HPDE6-E6E7 (cell line): ENCODE results near the gene GADL1.
A peak's percentile ranks its signal among the peaks of the same experiment; 100 is the strongest.

Experiments used
- DNase-seq: peaks from one replicate; pipeline ENCODE4 v3.0.0; 2011; ENCODE audit warnings: missing footprints; ENCODE audit errors: extremely low spot score

The GADL1 gene, protein sequence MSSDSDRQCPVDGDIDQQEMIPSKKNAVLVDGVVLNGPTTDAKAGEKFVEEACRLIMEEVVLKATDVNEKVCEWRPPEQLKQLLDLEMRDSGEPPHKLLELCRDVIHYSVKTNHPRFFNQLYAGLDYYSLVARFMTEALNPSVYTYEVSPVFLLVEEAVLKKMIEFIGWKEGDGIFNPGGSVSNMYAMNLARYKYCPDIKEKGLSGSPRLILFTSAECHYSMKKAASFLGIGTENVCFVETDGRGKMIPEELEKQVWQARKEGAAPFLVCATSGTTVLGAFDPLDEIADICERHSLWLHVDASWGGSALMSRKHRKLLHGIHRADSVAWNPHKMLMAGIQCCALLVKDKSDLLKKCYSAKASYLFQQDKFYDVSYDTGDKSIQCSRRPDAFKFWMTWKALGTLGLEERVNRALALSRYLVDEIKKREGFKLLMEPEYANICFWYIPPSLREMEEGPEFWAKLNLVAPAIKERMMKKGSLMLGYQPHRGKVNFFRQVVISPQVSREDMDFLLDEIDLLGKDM

GRCh38 chr3:30894521-30895251 is at the start of gene GADL1:
GADL1 (minus strand) TSS chr3:30894661; CDS start chr3:30894614, 47 bp downstream.
- DNase-seq, result peak; percentile 1

GRCh38 chr3:30944124-30944523 is 49.7 kb upstream of the GADL1 start:
- no peak for DNase-seq

DNA sequence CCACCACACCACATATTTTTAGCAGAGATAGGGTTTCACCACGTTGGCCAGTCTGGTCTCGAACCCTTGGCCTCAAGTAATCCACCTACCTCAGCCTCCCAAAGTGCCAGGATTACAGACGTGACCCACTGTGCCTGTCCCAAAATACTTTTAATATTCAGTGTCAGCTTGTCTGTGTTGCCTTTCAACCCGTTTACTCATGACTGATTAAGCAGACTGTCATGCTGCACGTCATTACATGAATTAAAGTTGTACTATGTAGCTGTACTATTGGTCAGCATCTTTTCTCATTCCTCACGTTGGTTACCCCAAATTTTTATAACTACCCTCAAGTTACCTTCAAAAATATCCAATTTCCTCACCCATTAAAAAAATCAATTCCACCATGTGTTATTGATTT is 48.7 kb upstream of the GADL1 start:
- DNase-seq, result peak; percentile 1

GRCh38 chr3:30941342-30941741 is 46.9 kb upstream of the GADL1 start:
- no peak for DNase-seq

GRCh38 chr3:30940740-30941139 is 46.3 kb upstream of the GADL1 start:
- no peak for DNase-seq

- peak; percentile 0 for DNase-seq
These were observed 39.7 kb upstream of the GADL1 start for GRCh38 chr3:30934208-30934550.

DNA sequence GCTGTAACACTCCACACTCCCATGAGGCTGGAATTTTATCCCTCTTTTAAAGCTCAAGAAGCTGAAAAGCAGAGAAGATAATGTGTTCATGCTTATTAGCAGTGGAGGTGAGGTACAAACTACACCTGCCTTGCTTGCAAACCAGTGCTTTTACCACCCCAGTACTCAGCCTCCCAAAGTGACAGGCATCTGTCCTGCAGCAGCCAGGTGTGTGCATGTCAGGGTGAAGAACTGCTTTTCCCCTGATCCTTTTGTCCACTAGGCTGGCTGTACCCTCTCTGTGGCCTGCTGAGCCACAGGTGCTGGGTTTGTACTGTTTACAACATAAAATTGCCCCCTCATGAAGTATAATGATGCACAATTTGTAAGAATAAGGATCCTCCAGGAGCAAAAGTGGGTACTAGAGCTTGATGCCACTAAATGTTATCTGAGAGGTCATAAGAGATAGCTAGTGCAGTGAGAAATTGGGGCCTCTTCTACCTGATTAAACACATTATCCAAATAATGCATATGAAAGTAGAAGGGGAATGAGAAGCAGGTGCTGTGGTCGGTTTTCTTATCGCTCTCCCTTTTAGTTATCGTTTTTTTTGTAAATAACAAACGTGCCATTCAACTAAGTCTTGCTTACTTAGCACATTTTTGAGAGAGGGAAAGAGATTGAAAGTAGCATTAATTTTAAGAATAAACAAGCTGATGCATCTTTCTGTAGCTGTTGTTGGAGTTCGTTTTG is 39.2 kb upstream of the GADL1 start:
- no peak for DNase-seq

DNA sequence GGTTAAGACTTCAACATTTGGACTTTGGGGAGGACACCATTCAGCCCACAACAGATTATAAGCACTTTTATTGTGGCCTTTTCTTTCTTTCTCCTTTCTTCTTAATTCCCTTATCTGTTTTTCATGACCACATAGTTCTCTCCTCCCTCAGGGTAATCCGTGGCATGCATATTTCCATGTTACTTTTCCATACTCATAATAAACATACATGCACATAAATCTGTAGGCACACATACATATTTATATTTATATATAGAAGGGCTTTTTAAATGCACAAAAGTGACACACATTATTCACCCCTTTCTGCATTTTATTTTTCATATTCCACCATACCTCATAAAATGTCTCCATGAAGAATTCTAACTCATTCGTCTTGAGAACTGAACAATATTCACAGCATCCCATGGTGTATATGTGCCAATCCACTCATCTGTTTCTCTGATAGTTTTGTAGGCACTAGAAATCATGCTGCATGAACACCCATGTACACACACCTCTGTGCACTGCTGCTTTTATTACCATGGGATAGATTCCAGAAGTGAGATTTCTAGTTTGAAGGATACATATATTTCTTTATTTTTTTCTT is 38.1 kb upstream of the GADL1 start:
- no peak for DNase-seq

DNA sequence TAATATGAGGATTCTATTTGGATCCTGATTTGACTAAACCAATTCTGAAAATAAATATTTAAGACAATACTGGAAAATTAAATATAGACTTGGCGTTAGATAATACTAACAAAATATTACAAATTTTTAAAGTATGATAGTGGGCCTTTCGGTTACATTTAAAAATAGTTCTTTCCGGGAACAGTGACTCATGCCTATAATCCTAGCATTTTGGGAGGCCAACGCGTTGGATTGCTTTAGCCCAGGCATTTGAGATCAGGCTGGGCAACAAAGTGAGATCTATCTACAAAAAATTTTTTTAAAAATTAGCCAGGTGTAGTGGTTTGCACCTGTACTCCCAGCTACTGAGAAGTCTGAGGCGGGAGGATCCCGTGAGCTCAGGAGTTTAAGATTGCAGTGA is 30.3 kb upstream of the GADL1 start:
- no peak for DNase-seq

GRCh38 chr3:30919564-30919963 is 25.1 kb upstream of the GADL1 start:
- DNase-seq, result no peak

DNA sequence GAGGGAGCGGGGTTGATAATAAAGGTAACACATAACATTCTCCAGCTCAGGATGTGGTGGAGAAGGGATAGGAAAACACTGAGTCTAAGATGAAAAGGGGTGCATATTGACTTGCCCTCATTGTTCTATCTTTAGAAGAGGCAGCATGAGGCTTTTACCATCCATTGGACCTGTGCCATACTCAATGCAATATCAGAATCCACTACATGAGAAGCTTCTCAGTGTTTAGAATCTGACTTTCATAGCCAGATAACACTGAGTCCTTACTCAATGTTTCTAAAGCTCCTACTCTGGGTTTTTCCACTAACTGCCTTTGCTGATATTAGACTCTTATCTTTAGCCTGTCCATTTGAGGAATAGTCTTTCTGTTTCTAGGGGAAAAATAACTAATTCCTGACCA is 24.3 kb upstream of the GADL1 start:
- DNase-seq, result no peak

DNA sequence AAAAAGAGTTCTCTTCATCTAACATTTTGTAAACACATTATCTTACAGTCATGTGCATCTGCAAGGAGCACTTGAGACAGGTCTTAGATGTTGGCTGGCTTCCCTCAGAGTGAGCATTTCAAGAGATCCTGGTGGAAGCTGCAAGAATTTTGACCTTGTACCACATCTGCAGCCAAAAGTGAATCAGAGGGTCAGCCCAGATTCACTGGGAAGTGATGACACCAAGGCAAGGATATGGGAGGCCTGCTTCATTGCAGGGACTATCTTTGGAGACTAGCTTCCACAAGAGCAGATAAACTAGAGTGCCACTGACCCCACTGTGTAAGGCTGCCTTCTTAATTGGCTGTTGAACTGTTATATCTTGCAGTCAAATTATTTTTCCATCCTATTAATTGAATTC is 21.3 kb upstream of the GADL1 start:
- DNase-seq, result no peak

DNA sequence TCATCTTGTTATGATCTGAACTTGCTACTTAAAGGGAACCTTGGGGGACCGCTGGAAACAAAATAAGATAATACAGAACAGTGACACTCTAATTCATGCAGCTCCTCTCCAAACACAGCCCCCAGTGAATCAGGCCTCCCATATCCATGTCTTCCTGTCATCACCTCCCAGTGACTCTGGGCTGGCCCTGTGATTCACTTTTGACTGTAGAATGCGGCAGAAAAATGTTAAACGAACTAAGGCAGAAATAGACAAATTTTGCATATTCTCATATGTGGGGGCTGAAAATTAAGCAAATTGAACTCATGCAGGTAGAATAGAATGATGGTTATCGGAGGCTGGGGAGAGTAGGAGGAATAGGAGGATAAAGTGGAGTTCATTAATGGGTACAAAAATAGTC is 20.2 kb upstream of the GADL1 start:
- no peak for DNase-seq

DNA sequence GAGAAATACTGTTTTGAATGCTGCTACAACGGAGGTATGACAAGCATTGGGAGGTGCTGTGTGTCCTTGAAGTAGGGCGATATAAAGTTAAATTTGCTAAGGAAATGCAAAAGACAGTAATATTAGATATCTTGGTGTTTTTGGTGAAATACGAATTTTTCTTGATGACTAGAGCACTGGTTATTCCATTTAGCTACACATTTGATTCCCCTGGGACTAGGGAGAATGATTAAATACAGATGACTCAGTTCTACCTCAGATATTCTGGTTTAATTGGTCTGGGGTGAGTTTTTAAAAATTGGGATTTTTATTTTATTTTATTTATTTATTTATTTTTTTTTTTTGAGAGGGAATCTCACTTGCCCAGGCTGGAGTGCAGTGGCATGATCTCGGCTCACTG is 18.7 kb upstream of the GADL1 start:
- no peak for DNase-seq

DNA sequence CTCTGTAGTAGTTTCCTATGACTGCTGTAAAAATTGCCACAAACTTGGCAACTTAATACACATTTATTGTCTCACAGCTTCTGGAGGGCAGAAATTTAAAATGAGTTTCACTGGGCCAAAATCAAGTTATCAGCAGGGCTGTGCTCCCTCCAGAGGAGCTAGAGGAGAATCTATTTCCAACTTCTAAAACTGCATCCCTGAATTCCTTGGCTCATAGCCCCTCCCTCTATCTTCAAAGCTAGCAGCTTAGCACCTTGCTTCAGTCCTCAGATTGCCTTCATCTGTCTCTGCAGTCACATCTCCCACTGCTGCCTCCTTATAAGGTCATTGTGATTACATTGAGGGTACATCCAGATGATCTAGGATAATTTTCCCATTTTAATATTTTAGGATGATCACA is 17.8 kb upstream of the GADL1 start:
- no peak for DNase-seq

GRCh38 chr3:30908456-30909037 is 14.1 kb upstream of the GADL1 start:
- DNase-seq, result no peak

- no peak for DNase-seq
These were observed 10.5 kb upstream of the GADL1 start for GRCh38 chr3:30904996-30905395.

DNA sequence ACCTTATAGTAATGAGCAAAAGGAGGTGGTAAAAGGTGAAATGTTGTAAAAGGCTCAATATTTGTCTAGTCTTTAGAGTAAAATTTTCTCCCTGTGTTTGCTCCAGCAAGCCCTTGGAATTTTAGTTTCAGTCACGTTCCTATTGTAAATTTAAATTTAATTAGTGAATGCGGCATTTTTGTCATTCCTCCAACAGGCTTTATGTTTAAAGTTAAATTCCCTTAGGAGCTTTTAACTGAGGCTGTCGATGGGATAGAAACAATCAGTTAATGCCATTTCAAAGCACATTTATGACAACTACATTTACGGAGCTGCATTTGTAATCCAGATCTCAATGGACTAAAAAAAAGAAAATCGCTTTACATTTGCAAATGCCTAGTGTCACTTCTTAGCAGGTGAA is 868 bp upstream of the GADL1 start:
- DNase-seq, result no peak

DNA sequence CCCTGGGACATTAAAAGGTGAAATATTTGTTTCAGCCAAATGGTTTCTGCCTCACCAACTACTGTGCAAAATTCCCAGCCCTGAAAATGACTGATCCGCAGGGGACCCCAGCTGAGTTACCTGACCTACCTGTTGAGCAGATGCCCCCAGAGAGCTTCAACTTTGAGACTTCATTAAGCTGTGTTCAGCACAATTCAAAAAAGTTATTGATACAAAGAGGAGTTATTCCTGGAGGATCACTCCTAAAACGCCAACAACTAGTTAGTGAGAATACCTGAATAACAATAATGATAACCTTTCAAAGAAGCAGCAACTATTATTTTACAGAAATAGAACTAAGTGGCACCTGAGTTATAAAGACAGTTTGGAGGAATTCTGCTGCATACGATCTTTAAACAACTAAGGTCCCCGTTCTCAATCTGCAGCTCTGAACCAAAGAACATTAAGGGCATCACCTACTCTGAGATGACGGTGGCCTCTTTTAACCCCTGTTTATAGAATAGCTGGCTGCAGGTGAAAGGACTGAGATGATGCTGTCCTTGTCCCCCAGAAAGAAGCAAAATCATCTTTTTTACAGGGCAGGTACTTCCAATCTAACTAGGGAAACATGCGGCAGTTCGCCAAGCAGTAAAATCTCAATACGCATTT is 659 bp downstream of the GADL1 start:
- no peak for DNase-seq

DNA sequence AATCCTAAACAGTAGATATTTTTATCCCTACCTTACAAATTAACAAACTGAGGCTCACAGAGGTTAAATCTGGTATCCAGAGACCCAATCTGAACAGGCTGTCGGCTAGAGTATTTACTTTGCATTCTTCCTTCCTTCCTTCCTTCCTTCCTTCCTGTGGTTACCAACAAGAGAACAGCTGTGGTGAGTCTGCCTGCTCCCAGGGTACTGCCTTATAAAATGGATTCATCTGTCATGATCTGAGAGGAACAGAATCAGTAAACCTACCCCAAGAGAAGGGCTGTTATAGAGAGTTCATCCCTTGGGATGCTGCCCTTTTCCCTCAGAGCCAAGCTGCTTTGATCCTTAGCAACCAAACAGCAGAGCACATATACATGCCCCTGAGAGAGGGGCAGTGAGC is 3.6 kb downstream of the GADL1 start:
- no peak for DNase-seq

DNA sequence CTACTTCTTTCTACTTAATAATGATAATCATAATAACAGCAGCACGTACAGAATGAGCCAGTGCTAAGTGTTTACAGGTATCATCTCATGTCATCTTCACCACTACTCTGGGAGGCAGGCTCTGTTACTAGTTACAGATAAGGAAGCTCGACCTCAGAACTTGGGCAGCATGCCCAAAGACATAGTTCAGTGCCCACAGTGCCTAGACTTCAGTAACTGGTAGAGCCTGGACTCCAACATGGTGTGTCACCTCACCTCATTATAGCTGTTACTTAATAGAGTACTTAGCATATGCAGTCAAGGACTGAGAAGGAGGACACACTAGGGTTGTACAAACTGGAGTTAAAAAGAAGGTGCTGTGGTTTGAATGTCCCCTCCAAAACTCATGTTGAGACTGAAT is 7.6 kb downstream of the GADL1 start:
- DNase-seq, result no peak
